SJSA1 (cell line): ENCODE measurements around the gene MDH2. TPM values are rescaled to one million over a fixed set of nuclear protein-coding genes. Genes with fewer than 3 reads are reported as not detected.
"Not testable (repeated sequence)": the region's sequence is repeated elsewhere in the genome, so short reads cannot be mapped to it uniquely, and the experiment has no call there.

Source experiments
- DNase-seq, 2 experiments: peaks; one replicate each; pipeline ENCODE4 v3.0.0-alpha.2; 2015 to 2020; ENCODE audit warnings: low spot score in 2 of 2, low read depth in 1 of 2
- H3K27ac ChIP-seq: fragments of 250-450 bp; sonication (Bioruptor Pico); 2 replicates; pipeline ENCODE4 v1.5.1; 2020; ENCODE audit warnings: mild to moderate bottlenecking, moderate library complexity
- H3K27me3 ChIP-seq: fragments of 250-450 bp; sonication (Bioruptor Pico); replicated peaks from 2 replicates; pipeline ENCODE4 v1.5.1; 2020; ENCODE audit warnings: mild to moderate bottlenecking, moderate library complexity
- H3K36me3 ChIP-seq: fragments of 250-450 bp; sonication (Bioruptor Pico); 2 replicates; pipeline ENCODE4 v1.5.1; 2020; ENCODE audit warnings: mild to moderate bottlenecking
- H3K4me1 ChIP-seq: fragments of 250-450 bp; sonication (Bioruptor Pico); replicated peaks from 2 replicates; pipeline ENCODE4 v1.6.1; 2021; ENCODE audit warnings: mild to moderate bottlenecking
- H3K4me3 ChIP-seq: fragments of 250-450 bp; sonication (Bioruptor Pico); 2 replicates; pipeline ENCODE4 v1.5.1; 2020; ENCODE audit warnings: mild to moderate bottlenecking
- H3K9me3 ChIP-seq: fragments of 250-450 bp; sonication (Bioruptor Pico); replicated peaks from 2 replicates; pipeline ENCODE4 v1.5.1; 2020; ENCODE audit warnings: mild to moderate bottlenecking
- total RNA-seq: library from RNA; depleted of rRNA; stranded (reverse); fragments of >200 nt; shearing (Covaris generic); gene quantifications from 2 replicates; pipeline ENCODE4 v1.2.3, GENCODE V29; 2014; rRNA removed

Gene MDH2
- total RNA-seq, 1 experiment from 2014 or later: 69.9 TPM

GRCh38 chr7:76093531-76093930 is 45.6 kb downstream of the MDH2 start:
- not testable (repeated sequence) for H3K4me1 ChIP-seq, DNase-seq, H3K4me3 ChIP-seq, H3K9me3 ChIP-seq, H3K27ac ChIP-seq, H3K36me3 ChIP-seq, H3K27me3 ChIP-seq

- H3K9me3 ChIP-seq, H3K36me3 ChIP-seq, H3K4me1 ChIP-seq, H3K27me3 ChIP-seq, DNase-seq, H3K27ac ChIP-seq, H3K4me3 ChIP-seq: not testable (repeated sequence)
These were observed 46.4 kb downstream of the MDH2 start for GRCh38 chr7:76094326-76094725.

GRCh38 chr7:76095908-76096307 is 48.0 kb downstream of the MDH2 start:
- Histone ChIP-seq H3K27ac (no peak overlapping the region), H3K9me3 (no peaks in the 10 kb centered on the region), H3K36me3 (no peaks in the 10 kb centered on the region), H3K4me3 (no peak overlapping the region), H3K4me1 (no peaks in the 10 kb centered on the region), H3K27me3 (no peaks in the 10 kb centered on the region)
- no peak for DNase-seq

GRCh38 chr7:76101693-76102437 is 54.0 kb downstream of the MDH2 start:
- not testable (repeated sequence) for DNase-seq, H3K4me3 ChIP-seq, H3K9me3 ChIP-seq, H3K36me3 ChIP-seq, H3K27me3 ChIP-seq
- Histone ChIP-seq H3K4me1 (peaks cover 16% of the 10 kb centered on the region), H3K27ac (peak overlapping the region; percentile 40)

DNA sequence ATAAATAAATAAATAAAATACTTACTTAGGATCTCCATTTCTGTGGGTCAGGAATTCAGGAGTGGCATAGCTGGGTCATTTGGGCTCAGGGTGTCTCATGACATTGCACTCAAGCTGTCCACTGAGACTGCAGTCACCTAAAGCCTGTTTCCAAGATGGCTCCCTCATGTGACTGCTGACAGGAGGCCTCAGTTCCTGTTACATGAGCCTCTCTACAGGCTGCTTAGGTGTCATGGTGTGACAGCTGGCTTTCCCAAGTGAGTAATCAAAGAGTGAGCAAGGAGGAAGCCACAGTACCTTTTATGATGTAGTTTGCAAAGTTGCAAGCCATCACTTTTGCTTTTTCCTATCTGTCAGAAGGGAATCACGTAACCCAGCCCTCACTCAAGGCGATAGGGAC is 55.9 kb downstream of the MDH2 start:
- H3K27ac ChIP-seq, H3K36me3 ChIP-seq, H3K27me3 ChIP-seq, H3K4me3 ChIP-seq, DNase-seq, H3K9me3 ChIP-seq: not testable (repeated sequence)
- H3K4me1 ChIP-seq: peaks cover 22% of the 10 kb centered on the region

DNA sequence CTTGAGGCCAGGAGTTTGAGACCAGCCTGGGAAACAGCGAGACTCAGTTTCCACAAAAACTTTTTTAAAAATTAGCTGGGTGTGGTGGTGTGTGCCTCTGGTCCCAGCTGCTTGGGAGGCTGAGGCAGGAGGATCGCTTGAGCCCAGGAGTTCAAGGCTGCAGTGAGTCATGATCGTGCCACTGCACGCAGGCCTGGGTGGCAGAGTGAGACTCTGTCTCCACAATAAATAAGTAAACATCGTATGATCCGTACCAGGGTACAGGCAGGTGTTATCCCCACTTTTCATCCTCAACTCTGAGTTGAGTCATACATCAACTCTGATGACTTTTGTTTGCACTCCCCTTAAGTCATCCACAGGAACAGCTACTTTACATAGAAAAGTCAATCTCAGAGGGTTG is 58.2 kb downstream of the MDH2 start:
- not testable (repeated sequence) for H3K36me3 ChIP-seq, H3K27me3 ChIP-seq, H3K9me3 ChIP-seq, H3K4me3 ChIP-seq, H3K27ac ChIP-seq
- peak in 1 of 2 experiments; percentile 3 for DNase-seq
- H3K4me1 ChIP-seq: peaks cover 26% of the 10 kb centered on the region

DNA sequence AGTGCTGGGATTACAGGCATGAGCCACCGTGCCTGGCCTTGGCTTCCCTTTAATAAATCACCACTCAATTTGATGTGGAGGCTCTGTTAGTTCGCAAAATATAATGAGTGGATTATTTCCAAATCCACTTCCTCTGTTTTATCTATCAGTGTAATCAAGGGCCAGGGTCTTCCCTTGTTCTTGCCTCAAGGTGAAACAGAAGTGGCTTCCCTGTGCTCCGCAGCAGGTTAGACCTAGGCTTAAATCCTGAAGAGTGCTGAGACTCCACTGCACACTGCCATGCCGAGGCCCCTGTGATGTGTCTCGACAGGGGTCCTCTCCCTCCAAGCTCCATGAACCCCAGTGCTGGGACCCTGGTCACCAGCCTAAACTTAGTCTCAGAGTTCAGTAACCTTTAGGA is 59.0 kb downstream of the MDH2 start:
- Histone ChIP-seq H3K4me1 (peaks cover 20% of the 10 kb centered on the region), H3K27me3 (no peaks in the 10 kb centered on the region), H3K9me3 (no peaks in the 10 kb centered on the region), H3K27ac (no peak overlapping the region), H3K4me3 (no peak overlapping the region), H3K36me3 (no peaks in the 10 kb centered on the region)
- no peak for DNase-seq

DNA sequence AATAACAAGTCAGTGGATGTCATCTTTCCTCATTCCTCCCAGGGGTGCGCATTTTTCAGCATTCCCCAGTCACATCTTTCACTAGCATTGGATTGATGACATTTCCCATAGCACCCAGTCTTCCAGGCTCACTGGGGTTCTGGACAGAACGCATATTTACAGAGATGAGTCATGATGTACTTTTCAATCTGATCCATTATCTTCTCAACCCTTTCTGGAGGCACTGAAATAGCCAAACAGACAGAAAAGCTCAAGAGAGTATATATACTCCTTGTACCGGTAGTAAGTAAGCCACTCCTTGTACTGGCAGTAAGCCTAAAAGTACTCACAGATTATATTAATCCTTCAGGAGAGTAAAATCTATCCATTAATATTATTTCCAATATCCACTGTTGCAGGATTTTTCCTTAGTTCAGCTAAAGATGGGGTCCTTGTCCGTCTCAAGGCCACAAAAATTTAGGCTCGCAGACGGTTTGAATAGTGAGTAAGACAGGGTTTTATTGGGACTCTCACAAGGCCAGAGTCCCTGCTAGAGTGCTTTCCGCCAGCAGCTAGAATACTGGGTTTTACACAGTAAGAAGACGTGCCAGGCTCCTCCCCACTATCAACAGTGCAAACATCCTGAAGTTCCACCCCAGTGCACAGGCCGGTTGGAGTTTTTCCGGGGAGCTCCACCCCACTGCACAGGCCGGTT is 60.8 kb downstream of the MDH2 start:
- peak in 1 of 2 experiments; percentile 6 for DNase-seq
- no peaks in the 10 kb centered on the region for H3K36me3 ChIP-seq
- no peak overlapping the region; the same call in 1 of the 2 replicates for H3K27ac ChIP-seq
- no peak overlapping the region for H3K4me3 ChIP-seq
- H3K27me3 ChIP-seq: no peaks in the 10 kb centered on the region
- peaks cover 15% of the 10 kb centered on the region for H3K4me1 ChIP-seq
- H3K9me3 ChIP-seq: no peaks in the 10 kb centered on the region

GRCh38 chr7:76113042-76113630 is 65.2 kb downstream of the MDH2 start:
- H3K27me3 ChIP-seq, H3K4me3 ChIP-seq, DNase-seq, H3K36me3 ChIP-seq, H3K4me1 ChIP-seq, H3K27ac ChIP-seq, H3K9me3 ChIP-seq: not testable (repeated sequence)

DNA sequence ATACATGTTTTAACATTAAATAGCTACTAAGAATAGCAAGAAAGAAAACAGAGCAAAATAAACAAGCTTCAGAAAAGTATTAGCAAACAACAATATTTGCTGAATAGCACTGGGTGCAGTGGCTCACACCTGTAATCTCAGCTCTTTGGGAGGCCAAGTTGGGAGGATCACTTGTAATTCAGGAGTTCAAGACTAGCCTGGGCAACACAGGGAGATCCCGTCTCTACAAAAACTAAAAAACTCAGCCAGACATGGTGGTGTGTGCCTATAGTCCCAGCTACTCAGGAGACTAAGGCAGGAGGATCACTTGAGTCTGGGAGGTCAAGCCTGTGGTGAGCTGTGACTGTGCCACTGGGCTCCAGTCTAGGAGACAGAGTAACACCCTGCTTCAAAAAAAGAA is 66.8 kb downstream of the MDH2 start:
- not testable (repeated sequence) for H3K4me1 ChIP-seq, H3K27ac ChIP-seq, H3K4me3 ChIP-seq

More for the DNA sequence above, 66.8 kb downstream of the MDH2 start:
- not testable (repeated sequence) for H3K36me3 ChIP-seq, DNase-seq, H3K27me3 ChIP-seq, H3K9me3 ChIP-seq

Other genes starting within 250 kb of the MDH2 start
- 0.45 TPM in 1 of 2 replicates, not detected in the other for gene CCL24, start 234.3 kb upstream of the MDH2 start, total RNA-seq
- 39.5 and 46.2 TPM in 2 replicates for gene RHBDD2, start 169.1 kb upstream of the MDH2 start, total RNA-seq
- 82.8 and 115 TPM in 2 replicates for gene POR, start 133.0 kb upstream of the MDH2 start, total RNA-seq
- 13.5 and 17.2 TPM in 2 replicates for gene TMEM120A, start 53.5 kb upstream of the MDH2 start, total RNA-seq
- gene STYXL1, start 106 bp upstream of the MDH2 start, total RNA-seq: 78.4 and 123 TPM in 2 replicates
- gene SRRM3, start 153.8 kb downstream of the MDH2 start, total RNA-seq: 0.24 TPM in 1 of 2 replicates, not detected in the other